Stimulated activated CD4-positive, alpha-beta T cell treated with anti-CD3 and anti-CD28 coated beads, Interleukin-15, amount 100 ng/mL, for 48 hours (primary cell): ENCODE measurements around the gene UBE2R2.
"Not testable (repeated sequence)": the region's sequence is repeated elsewhere in the genome, so short reads cannot be mapped to it uniquely, and the experiment has no call there.

Experiments
- DNase-seq, 2 donors: peaks; one replicate each; pipeline ENCODE4 v3.0.0-alpha.2; 2020; ENCODE audit warnings: low read depth in 2 of 2

UBE2R2 gene

DNA sequence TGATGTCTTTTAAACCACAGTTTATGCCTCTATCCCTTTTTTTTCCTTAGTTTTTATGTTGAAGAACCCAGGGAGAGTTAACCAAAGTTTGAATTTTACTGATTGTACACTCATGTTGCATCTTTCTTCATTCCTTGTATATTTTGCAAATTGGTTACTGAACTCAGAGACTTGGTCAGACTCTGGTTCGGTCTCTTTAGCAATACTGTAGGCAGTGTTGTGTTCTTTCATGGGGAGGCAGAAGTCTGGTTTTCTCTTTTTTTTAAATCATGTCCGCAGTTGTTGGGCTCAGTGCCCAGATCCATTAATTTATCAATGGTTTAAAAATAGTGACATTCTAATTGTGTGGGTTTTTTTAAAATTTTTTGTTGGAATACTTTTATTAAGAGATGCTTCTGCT lies 23.4 kb downstream of the UBE2R2 start:
- DNase-seq = no peak

DNA sequence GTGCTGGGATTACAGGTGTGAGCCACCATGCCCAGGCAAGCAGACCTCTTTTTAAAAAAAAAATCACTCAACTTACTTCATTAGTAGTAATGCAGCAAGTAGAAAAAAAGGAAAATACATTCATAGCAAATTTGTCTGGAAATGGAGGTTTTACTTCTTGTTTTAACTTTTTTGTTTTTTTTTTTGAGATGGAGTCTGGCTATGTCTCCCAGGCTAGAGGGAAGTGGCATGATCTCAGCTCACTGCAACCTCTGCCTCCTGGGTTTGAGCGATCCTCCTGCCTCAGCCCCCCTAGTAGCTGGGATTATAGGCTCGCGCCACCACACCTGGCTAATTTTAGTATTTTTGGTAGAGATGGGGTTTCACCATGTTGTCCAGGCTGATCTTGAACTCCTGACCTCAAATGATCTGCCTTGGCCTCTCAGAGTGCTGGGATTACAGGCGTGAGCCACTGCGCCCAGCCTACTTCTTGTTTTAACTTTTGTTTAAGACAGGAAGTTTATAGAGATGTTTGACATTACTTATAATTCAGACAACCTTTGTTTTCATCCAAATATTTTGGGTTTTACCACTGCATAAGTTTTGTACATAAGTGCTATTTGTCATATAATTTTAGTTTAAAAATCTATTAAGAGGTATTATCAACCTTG lies 26.5 kb downstream of the UBE2R2 start:
- DNase-seq = no peak

DNA sequence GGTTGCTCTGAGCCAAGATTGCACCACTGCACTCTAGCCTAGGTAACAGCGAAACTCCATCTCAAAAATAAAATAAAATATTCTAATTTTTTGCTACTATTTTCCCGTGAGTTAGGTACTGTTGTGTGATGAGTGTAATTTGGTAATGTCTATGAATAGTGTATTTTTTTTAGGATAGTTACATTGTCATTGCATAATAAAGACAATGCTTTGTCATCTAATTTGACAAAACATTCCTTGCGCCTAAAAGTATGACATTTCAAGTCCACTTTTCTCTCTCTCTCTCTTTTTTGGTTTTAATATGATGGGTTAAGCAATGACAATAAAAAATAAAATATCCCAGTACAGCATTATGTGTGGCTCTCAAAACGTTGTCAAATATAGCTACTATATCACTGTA lies 29.3 kb downstream of the UBE2R2 start:
- DNase-seq = no peak

DNA sequence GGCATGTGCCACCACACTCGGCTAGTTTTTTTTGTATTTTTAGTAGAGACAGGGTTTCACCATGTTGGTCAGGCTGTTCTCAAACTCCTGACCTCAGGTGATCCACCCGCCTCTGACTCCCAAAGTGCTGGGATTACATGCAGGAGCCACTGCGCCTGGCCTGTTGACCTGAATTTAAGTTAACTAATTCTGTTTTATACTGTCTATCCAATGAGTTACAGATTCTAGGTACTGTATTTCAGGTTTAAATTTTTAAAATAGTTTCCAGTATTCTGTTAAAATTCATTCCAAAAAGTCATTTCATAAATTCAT lies 30.9 kb downstream of the UBE2R2 start:
- DNase-seq = not testable (repeated sequence)

DNA sequence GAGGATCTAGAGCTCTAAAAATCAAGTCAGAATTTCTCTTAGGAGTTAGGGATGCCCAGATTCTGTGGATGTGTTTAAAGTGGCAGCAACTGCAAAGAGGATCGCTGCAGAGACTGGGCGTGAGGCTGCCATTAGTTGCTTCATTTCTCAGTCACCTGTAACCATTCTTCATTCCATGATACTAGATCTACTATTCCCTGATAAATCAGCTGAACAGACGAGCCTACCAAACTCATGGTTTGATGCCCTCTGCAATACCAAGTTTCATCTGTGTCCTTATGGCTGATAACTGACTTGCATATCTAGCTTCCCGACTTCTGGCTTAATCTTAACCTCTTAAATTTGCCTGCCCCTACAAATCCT lies 33.3 kb downstream of the UBE2R2 start:
- DNase-seq = no peak

DNA sequence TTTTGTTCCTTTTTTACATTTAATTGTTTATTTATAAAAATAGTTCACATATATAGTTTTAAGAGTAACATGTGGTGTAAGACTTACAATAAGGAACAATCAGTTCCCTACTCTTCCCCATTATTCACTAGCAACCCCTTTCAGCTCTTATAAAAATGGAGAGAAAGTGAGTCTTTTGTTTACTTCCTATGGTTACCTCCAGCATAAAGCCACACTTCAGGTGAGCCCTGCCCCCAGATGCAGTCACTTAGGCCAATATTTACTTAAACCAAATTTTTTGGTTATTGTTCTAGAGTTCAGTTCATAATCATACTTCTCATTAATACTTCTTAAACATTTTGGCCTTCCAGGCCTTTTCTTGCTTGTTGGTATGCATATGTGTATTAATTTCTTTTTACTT lies 33.7 kb downstream of the UBE2R2 start:
- no peak for DNase-seq

DNA sequence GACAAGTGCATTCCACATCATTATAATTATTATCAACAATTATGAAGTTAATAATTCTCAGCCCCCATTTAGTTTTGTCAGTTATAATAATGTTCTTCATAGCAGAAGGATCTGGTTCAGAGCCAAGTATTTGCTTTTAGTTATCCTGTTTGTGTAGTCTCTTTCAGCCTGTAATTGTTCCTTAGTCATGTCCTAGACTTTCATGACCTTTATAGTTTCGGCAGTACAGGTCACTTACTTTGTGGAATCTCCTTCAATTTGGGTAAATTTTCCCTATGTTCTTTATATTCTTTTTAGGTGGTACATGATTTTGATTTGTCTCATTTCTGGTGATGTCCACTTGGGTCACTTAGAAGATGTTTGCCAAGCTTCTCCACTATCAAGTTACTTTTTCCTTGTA lies 34.3 kb downstream of the UBE2R2 start:
- DNase-seq = no peak

DNA sequence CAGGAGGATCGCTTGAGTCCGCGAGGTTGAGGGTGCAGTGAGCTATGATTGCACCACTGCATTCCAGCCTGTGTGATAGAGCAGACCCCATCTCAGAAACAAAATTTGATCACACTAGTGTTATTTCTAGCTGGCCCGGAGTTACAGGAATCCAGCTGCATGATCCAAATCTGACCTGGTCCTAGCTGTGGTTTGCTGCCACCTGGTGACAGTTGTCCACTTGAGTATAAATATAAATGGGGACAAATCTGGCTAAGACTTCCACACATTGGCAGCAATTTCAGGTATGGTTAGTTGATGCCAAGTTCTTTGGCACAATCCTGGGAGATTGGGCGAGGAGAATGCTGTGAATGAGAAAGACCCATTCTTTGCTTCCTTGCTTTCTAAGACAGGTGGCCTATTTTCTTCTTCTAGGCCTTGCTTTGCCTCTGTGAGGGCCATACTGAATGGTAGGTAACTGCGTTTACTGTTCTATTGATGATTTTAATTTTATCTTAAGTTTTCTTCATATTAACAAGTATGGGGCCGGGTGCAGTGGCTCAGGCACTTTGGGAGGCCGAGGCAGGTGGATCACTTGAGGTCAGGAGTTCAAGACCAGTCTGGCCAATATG lies 35.4 kb downstream of the UBE2R2 start:
- DNase-seq = peak in 1 of 2 donors; percentile 17

DNA sequence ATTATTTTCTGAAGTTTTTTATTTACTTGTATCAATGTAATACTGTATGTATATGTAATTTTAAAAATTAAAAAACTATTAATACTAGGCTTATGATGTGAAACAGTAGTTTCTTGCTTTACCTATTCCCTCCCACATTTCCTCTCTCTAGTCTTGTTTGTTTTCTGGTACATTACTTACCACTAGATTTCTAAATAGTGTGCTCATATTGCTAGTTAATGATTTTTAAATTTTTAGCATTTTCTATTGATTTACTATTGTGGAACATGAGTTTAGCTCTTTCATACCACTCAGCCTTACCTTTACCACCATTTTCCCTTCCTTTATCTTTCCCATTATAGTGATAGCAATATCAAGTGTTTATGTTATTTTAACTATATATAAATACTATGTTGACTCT lies 39.3 kb downstream of the UBE2R2 start:
- no peak for DNase-seq

DNA sequence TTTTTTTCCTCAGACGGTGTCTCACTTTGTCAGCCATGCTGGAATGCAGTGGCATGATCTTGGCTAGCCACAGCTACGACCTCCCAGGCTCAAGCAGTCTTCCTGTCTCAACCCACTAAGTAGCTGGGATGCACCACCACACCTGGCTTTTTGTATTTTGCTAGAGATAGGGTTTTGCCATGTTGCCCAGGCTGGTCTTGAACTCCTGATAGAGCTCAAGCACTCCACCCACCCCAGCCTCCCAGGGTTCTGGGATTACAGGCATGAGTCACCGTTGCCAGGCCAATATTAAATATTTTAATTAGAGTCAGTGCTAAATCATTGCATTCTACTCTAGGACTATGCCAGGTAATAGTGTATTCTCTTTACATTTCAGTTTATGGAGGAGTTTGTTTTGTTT lies 41.5 kb downstream of the UBE2R2 start:
- no peak for DNase-seq

DNA sequence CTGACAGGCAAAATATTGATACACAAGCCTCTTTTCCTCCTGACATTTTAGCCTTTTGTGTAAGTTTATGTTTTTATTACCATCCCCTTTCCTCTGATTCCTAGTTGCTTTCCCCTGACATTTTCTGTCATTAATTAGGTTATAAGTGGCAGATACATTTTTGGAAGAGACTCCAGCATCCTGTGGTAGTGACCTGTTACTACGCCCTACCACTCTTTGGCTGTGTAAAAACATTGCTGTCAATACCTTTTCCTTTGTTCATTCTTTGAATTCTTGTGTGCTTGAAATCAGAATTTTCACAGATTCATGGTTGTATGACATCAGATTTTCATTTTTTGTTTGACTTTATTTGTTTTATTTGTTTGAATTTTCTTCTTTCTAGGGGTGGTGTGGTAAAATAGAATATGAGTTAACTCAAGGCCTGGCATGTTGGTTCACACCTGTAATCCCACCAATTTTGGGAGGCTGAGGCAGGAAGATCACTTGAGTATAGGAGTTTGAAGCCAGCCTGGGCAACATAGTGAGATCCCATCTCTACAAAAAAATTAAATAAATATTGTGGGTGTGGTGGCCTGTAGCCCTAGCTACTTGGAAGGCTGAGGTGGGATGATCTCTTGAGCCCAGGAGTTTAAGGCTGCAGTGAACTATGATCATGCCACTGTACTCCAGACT lies 43.4 kb downstream of the UBE2R2 start:
- no peak for DNase-seq

DNA sequence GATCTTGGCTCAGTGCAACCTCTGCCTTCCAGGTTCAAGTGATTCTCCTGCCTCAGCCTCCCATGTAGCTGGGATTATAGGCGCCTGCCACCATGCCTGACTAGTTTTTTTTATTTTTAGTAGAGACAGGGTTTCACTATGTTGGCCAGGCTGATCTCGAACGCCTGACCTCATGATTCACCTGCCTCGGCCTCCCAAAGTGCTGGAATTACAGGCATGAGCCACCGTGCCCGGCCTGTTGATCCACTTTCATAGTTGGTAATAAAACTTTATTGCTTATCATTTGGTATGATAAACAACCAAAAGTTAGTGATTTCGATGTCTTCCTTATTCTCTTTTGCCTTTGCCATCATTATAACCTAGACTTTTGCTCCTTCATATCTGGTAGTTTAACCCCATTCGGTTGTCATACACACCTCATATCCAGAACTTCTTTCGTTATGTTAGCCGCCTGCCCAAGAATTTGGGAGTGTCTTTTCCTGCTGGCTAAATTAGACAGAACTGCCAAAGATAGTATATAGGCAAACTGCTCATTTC lies 45.0 kb downstream of the UBE2R2 start:
- no peak for DNase-seq

DNA sequence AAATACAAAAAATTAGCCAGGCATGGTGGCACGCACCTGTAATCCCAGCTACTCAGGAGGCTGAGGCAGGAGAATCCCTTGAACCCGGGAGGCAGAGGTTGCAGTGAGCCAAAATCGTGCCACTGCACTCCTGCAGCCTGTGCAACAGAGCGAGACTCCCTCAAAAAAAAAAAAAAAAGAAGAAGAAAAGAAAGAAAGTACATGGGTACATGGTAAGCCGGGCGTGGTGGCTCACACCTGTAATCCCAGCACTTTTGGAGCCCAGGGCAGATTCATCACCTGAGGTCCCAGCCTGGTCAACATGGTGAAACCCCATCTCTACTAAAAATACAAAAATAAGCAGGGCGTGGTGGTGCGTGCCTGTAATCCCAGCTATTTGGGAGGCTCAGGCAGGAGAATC lies 46.1 kb downstream of the UBE2R2 start:
- DNase-seq = not testable (repeated sequence)

DNA sequence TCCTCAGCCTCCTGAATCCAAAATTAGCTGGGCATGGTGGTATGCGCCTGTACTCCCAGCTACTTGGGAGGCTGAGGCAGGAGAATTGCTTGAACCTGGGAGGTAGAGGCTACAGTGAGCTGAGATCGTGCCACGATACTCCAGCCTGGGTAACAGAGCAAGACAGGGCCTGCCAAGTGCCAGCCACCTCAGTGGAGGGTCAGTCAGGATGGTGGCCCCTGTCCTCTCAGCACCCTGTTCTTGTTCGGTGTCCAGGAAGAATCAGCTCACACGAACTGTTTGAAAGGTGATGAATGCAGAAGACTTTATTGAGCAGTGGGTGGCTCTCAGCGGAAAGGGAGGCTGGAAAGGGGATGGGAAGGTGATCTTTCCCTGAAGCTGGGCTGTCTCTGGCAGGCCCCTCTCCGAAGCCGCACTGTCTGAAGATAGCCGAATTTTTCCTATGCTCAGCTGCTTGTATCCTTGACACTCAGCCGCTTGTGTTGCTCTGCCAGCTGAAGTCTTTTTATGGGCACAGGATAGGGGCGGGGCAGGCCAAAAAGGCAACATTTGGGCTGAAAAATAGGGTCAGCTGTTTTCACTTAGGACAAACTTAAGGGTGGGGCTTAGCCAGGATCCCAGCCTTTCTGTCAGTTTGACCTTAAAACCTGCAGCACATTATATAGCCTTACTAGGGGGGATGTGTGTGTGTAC lies 50.9 kb downstream of the UBE2R2 start:
- no peak for DNase-seq

DNA sequence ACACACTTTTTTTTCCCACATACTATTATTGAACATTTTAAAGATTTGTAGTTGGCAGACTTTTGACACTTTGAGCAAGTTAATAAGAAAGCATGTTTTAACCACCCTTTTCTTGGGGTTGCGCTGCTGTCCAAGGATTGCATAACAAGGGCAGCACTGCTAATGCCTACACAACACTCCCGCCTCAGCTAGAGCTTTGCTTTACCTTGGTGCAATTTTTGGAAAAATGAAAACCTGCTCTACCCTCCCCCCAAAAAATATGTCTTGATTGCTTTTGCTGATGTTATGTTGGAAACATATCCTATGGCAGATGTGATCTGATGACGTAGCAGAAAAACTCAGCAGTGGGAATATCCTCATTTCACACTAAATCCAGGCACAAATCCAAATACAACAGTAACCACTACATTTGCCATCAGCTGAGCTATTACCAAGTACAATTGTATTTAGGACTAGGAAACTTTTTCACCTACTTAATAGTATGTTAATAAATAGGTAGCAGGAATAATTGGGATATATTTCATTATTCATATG lies 51.5 kb downstream of the UBE2R2 start:
- DNase-seq = no peak

DNA sequence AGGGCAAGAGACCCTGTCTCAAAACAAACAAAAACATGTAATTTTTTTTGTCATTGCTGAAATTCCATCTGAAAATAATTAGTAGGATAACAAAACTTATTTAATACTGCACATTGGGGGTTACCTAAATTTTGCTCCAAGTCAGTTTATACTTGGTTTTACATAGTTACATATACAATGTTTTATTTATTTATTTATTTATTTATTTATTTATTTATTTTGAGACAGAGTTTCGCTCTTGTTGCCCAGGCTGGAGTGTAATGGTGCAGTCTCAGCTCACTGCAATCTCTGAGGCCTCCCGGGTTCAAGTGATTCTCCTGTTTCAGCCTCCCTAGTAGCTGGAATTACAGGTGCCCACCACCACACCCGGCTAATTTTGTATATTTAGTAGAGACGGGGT lies 52.3 kb downstream of the UBE2R2 start:
- DNase-seq = not testable (repeated sequence)

DNA sequence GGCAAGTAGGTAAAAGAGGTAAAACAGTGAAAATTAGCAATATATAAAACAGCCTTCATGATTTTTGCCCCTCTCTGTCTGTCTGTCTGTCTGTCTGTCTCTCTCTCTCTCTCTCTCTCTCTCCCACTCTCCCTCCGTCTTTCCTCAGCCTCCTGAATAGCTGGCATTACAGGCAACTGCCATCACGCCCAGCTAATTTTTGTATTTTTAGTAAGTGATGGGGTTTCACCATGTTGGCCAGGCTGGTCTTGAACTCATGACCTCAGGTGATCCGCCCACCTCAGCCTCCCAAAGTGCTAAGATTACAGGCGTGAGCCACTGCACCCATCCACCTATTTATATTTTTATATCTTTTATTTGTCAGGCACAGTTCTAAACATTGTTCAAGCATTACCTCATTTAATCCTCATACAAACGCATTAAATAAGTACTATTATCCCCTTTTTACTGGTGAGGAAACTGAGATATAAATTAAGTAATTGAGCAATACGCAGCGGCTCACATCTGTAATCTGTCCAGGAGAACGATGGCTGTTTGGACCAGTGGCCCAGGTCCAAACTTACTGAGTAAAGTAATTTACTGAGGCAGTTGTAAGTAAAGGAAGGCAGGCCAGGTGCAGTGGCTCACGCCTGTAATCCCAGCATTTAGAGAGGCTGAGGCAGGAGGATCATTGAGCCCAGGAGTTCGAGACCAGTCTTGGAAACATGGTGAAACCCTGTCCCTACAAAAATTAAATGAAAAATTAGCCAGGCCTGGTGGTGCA lies 60.9 kb downstream of the UBE2R2 start:
- no peak for DNase-seq

DNA sequence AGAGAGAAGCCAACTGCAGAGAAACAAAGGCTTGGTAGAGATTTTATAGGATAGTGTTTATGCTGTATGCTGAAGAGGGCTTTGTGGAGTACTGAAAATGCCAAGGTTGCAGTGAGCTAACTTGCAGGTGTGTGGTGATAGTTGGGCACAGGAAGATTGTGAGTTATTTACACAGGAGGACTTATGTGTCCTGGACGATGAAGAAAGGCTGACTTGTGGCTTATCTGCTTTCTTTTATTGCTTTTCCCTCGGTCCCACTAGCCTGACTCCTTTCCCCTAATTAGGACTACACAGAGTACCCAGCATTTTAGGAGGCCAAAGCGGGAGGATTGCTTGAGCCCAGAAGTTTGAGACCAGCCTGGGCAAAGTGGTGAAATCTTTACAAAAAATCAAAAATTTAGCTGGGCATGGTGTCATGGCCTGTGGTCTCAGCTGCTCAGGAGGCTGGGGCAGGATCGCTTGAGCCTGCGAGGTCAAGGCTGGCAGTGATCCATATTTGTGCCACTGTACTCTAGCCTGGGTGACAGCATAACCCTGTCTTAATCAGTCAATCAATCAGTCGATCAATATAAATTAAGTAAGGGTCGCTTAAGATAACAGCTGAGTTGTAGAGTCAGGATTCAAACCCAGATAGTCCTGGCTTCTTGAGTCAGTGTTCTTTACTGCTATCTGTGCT lies 61.9 kb downstream of the UBE2R2 start:
- DNase-seq = no peak

DNA sequence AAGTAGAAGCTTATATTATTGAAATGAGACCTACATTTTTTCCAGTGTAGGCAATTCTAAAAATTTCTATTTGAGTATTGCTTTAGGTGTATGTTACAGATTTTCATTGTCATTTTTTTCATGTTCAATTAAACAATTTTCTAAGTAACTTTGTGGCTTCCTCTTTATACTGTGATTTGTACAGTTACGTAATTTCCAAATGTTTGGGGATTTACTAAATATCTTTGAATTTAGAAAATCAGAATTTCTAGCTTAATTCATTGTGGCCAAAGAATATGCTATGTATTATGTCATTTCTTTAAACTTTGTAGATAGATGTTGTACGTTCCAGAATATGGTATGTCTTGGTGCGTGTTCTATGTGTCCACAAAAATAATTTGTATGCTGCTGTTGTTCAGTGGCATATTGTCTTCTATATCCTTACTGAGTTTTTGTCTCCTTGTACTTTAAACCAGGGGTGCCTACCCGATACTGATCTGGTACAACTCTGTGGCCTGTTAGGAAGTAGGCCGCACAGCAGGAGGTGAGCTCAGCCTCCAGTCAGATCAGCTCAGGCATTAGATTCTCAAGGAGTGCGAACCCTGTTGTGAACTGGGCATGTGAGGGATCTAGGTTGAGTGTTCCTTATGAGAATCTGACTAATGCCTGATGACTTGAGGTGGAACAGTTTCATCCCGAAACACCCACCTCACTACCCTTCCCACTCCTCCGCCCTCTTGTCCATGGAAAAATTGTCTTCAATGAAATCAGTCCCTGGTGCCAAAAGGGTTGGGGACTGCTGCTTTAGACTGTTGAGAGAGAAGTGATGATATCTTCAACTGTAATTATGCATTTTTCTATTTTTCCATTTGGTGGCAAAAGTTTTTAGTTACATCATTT lies 63.5 kb downstream of the UBE2R2 start:
- no peak for DNase-seq

DNA sequence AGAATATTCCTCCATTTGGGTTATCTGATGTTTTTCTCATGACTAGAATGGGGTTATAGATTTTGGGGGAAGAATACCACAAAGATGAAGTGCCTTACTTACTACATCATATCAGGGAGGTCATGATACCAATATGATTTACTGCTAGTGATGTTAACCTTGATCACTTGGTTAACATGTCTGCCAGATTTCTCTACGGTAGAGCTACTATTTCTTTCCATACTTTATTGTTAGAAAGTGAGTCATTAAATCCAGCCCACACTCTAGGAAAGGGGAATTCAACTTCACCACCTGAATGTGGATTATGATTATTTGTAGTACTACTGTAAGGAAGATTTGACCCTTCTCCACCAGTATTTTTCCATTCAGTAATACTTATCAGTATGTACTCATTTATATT lies 64.7 kb downstream of the UBE2R2 start:
- no peak for DNase-seq
